ENCODE data around the gene MATR3.
"Not testable (repeated sequence)": the region's sequence is repeated elsewhere in the genome, so short reads cannot be mapped to it uniquely, and the experiment has no call there.

MATR3 gene, protein sequence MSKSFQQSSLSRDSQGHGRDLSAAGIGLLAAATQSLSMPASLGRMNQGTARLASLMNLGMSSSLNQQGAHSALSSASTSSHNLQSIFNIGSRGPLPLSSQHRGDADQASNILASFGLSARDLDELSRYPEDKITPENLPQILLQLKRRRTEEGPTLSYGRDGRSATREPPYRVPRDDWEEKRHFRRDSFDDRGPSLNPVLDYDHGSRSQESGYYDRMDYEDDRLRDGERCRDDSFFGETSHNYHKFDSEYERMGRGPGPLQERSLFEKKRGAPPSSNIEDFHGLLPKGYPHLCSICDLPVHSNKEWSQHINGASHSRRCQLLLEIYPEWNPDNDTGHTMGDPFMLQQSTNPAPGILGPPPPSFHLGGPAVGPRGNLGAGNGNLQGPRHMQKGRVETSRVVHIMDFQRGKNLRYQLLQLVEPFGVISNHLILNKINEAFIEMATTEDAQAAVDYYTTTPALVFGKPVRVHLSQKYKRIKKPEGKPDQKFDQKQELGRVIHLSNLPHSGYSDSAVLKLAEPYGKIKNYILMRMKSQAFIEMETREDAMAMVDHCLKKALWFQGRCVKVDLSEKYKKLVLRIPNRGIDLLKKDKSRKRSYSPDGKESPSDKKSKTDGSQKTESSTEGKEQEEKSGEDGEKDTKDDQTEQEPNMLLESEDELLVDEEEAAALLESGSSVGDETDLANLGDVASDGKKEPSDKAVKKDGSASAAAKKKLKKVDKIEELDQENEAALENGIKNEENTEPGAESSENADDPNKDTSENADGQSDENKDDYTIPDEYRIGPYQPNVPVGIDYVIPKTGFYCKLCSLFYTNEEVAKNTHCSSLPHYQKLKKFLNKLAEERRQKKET

GRCh38 chr5:139293507-139294373 is at the start of gene MATR3:
TSS of gene MATR3 (plus strand) at chr5:139293740. CDS start at chr5:139307416, 13,676 bp downstream.
- DNase-seq = peak; percentile 97

GRCh38 chr5:139245637-139246339 is 47.8 kb upstream of the MATR3 start:
- no peak for DNase-seq

DNA sequence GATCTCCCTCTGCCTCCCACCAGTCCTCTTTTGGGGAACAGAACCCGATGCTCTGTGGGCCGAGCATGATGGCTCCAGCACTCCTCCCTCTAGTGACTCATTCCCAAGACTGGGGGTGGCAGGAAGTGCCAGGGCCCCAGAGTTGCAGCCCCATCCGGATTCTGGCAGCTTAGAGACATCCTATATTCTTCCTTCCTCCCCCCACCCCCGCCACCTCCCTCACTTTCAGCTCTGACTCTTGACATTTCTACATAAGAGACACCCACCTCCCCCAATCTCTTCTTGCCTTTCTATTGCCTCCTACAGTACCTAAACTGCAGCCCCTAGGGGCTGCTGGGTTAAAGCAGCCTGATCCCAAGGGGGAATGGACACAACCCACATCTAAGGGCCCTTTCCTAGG is 47.1 kb upstream of the MATR3 start:
- peak; percentile 80 for DNase-seq

- DNase-seq = no peak
Measured at GRCh38 chr5:139248826-139249453, 44.6 kb upstream of the MATR3 start.

- peak; percentile 82 for DNase-seq
Measured at GRCh38 chr5:139251281-139251687, 42.3 kb upstream of the MATR3 start.

DNA sequence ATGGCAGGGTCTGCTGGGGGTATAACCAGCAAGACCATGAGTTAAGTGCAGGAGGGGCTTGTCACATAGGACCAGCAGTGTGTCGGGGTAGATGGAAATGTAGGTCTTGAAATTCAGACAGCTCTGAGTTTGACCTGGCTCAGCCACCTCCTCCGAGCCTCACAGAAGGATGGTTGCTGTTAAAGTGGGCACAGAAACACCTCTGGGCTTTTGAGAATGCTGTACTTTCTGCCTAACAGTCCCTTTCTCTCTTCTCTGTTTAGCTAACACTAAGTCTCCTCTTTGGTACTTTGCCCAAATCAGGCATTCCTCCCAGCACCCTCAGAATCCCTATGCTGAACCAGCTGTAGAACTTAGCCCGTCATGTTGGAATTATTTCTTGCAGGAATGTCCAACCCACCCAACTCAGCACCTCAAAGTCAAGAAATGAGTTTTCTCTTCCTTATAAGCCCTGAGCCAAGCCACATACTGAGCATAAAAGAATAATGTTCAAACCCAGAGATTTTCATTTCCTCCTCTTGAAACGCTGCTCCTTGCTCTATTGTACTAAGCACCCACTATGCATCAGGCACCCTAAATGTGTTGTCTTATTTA is 41.7 kb upstream of the MATR3 start:
- DNase-seq = no peak

GRCh38 chr5:139253115-139253514 is 40.4 kb upstream of the MATR3 start:
- DNase-seq = no peak

DNA sequence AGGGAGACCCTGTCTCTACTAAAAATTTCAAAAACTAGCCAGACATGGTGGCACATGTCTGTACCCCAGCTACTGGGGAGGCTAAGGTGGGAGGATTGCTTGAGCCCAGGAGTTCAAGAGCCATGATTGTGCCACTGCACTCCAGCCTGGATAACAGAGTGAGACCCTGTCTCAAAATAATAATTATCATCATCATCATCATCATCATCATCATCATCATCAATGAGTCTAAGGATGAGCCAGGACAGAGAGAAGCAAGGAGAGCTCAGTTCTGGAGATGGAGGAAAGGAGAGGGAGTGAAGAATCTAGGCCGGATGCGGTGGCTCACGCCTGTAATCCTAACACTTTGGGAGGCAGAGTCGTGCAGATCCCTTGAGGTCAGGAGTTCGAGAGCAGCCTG is 36.7 kb upstream of the MATR3 start:
- DNase-seq = no peak

GRCh38 chr5:139262059-139262741 is 31.3 kb upstream of the MATR3 start:
- no peak for DNase-seq

- DNase-seq = peak; percentile 84
Measured at GRCh38 chr5:139262742-139263445, 30.6 kb upstream of the MATR3 start.

- no peak for DNase-seq
Measured at GRCh38 chr5:139263536-139263935, 30.0 kb upstream of the MATR3 start.

DNA sequence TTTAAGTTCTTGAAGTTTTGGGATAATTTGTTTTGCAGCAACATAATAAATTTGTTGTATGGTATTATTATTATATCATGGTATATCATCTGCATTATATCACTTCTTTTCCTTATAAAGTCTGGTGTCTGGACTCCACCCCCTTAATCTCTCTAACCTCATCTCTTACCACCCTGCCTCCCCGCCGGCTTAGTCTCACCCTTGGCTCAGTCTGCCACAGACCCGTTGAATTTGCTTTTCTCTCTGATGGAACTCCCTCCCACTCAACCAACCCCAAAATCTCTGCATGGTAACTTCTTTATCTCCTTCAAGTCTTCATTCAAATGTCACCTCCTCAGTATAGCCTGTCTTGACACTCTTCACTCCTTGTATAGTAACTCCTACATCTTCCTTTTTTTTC is 29.6 kb upstream of the MATR3 start:
- DNase-seq = no peak

GRCh38 chr5:139265001-139265400 is 28.5 kb upstream of the MATR3 start:
- no peak for DNase-seq

DNA sequence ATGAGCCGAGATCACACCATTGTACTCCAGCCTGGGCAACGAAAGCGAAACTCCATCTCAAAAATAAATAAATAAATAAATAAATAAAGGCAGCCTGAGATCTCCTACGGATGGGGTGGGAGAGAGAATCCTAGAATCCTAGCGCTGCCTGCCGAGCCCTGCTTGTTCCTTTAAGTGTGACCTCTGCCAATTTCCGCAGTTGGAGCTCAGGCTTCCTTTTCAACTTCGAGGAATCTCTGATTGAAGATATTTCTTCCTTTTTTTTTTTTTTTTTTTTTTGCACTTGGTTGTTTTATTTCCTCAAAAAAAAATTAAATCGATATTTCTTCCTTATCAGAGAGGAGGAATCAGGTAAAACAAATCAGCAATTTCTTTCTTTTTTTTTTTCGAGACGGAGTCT is 27.3 kb upstream of the MATR3 start:
- no peak for DNase-seq

DNA sequence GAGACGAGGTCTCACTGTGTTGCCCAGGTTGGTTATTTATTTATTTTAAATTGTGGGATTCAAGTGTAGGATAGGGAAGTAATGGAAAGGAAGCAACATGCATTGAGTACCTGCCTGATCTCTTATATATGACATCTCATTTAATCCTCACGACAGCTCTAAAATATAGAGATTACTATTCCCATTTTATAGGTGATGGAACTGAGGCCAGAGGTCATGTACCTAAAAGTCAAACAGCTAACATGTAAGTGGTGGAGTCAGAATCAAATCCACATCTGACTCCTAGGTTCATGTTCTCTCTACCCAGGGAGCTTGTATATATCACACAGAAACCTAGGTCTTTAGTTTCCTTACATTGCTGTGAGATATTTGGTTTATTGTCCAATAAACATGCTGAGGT is 26.1 kb upstream of the MATR3 start:
- no peak for DNase-seq

GRCh38 chr5:139268364-139269202 is 25.0 kb upstream of the MATR3 start:
- DNase-seq = no peak

- not testable (repeated sequence) for DNase-seq
Measured at GRCh38 chr5:139270718-139271117, 22.8 kb upstream of the MATR3 start.

DNA sequence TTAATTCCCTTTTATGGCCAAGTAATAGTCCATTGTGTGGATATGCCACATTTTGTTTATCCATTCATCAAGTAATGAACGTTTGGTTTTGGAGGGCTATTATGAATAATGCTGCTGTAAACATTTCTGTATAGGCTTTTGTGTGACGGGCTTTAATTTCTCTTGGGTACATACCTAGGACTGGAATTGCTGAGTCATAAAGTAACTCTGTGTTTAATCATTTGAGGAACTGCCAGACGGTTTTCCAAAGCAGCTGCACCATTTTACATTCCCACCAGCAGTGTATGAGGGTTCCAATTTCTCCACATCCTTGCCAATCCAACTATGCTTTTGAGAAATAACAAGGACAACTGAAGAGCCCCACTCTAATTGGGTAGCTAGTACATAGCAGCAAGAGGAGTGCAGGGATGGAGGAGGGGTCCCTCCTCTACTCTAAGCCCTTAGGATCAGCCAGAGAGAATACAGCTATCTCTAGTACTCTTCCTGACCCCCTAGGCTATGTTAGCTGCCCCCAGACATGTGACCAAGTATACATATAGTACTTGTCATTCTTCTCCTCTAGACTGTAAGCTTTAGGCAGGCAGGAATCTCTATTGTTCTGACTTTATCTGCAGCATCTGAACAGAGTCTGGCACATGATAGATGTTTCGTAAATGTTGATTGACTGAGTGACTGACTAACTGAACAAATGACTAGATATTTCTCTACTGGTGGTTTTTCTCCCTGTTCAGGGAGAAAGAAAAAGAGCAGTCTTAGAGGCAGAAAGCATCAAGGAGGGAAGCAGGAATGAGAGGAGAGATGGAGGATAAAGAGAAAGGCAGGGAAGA is 22.1 kb upstream of the MATR3 start:
- DNase-seq = no peak
